ENCODE measurements around the gene MRPL54.

Gene MRPL54

GRCh38 chr19:3793799-3794198 lies 31.3 kb downstream of the MRPL54 start:
- no peak overlapping the region for H3K27ac ChIP-seq (replicated peaks)
- peaks cover 2% of the 10 kb centered on the region for H3K27me3 ChIP-seq (ENCODE audit: insufficient read depth, poor library complexity, severe bottlenecking)
- no peak for DNase-seq (ENCODE audit: low read depth in 1 of 2, low spot score in 1 of 2)
- no peak for TF ChIP-seq REST (IDR thresholded peaks at IDR 0.05; ENCODE audit: insufficient replicate concordance, low read depth)
- no peak for TF ChIP-seq SPI1 (IDR thresholded peaks at IDR 0.05; ENCODE audit: borderline replicate concordance, low read depth)
- no peak for TF ChIP-seq POLR2AphosphoS5 (IDR thresholded peaks at IDR 0.05; ENCODE audit: low read depth)
- TF ChIP-seq, protein P1, sequence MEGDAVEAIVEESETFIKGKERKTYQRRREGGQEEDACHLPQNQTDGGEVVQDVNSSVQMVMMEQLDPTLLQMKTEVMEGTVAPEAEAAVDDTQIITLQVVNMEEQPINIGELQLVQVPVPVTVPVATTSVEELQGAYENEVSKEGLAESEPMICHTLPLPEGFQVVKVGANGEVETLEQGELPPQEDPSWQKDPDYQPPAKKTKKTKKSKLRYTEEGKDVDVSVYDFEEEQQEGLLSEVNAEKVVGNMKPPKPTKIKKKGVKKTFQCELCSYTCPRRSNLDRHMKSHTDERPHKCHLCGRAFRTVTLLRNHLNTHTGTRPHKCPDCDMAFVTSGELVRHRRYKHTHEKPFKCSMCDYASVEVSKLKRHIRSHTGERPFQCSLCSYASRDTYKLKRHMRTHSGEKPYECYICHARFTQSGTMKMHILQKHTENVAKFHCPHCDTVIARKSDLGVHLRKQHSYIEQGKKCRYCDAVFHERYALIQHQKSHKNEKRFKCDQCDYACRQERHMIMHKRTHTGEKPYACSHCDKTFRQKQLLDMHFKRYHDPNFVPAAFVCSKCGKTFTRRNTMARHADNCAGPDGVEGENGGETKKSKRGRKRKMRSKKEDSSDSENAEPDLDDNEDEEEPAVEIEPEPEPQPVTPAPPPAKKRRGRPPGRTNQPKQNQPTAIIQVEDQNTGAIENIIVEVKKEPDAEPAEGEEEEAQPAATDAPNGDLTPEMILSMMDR (IDR thresholded peaks at IDR 0.05; ENCODE audit: insufficient read depth, low read length): no peak
- no peak for TF ChIP-seq GABPA (IDR thresholded peaks at IDR 0.05; ENCODE audit: low read depth)
- H3K4me3 ChIP-seq (replicated peaks; ENCODE audit: insufficient read depth, low read length): no peak overlapping the region

DNA sequence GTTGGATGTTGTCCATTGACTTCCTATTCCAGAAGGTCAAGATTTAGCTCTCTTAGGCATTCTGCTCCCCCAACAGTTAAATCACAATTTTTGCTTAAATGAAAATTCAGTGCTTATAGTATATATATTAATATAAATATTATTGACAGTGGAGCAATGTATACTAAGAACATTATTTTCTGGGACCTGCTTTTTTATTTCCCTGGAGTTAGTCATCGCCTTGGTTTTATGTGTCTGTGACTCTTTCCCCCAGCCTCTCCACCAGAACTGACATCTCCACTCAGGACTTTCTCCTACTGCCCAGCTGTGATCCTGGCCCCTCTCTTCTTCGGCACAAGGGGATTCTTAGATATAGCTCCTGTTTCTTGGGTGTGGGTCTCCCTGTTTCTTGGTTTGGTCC lies 33.9 kb downstream of the MRPL54 start:
- H3K27me3 ChIP-seq (ENCODE audit: insufficient read depth, poor library complexity, severe bottlenecking): peaks cover 15% of the 10 kb centered on the region
- H3K4me3 ChIP-seq (replicated peaks; ENCODE audit: insufficient read depth, low read length): no peak overlapping the region
- DNase-seq (ENCODE audit: low read depth in 1 of 2, low spot score in 1 of 2): no peak
- H3K27ac ChIP-seq (replicated peaks): no peak overlapping the region
- TF ChIP-seq SPI1 (IDR thresholded peaks at IDR 0.05; ENCODE audit: borderline replicate concordance, low read depth) (no peak), REST (IDR thresholded peaks at IDR 0.05; ENCODE audit: insufficient replicate concordance, low read depth) (no peak), GABPA (IDR thresholded peaks at IDR 0.05; ENCODE audit: low read depth) (no peak), POLR2AphosphoS5 (IDR thresholded peaks at IDR 0.05; ENCODE audit: low read depth) (no peak)
- TF ChIP-seq, protein P1 (IDR thresholded peaks at IDR 0.05; ENCODE audit: insufficient read depth, low read length): no peak

DNA sequence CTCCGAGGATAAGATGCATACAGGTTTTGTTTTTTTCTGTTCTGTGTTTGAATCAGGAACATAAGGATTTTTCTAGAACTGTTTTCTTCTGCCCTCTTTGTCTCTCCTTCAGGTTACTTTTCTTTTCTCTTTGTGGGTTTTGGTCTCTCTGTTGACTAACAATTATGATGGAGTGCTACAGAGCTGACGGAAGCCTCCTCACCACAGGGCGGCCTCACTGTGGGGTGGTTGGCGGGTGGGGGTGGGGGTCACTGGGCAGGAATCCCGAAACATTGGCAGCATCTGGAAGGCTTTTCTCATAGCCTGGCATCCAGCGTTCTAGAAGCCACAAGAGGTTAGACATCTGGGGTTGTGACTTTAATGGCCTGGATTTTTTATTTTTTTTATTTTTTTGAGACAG lies 35.7 kb downstream of the MRPL54 start:
- Histone ChIP-seq H3K27me3 (ENCODE audit: insufficient read depth, poor library complexity, severe bottlenecking) (peaks cover 28% of the 10 kb centered on the region), H3K27ac (replicated peaks) (no peak overlapping the region), H3K4me3 (replicated peaks; ENCODE audit: insufficient read depth, low read length) (no peak overlapping the region)
- no peak for TF ChIP-seq GABPA (IDR thresholded peaks at IDR 0.05; ENCODE audit: low read depth)
- TF ChIP-seq, protein P1 (IDR thresholded peaks at IDR 0.05; ENCODE audit: insufficient read depth, low read length): no peak
- no peak for TF ChIP-seq SPI1 (IDR thresholded peaks at IDR 0.05; ENCODE audit: borderline replicate concordance, low read depth)
- TF ChIP-seq REST (IDR thresholded peaks at IDR 0.05; ENCODE audit: insufficient replicate concordance, low read depth): no peak
- no peak for TF ChIP-seq POLR2AphosphoS5 (IDR thresholded peaks at IDR 0.05; ENCODE audit: low read depth)
- no peak for DNase-seq (ENCODE audit: low read depth in 1 of 2, low spot score in 1 of 2)

Data from HL-60 (cell line).